Stimulated activated CD8-positive, alpha-beta memory T cell treated with anti-CD3 and anti-CD28 coated beads, Interleukin-4, amount 100 ng/mL, for 24 hours (primary cell): Measurements from ENCODE around the gene RABGAP1L.
"Not testable (repeated sequence)": the region's sequence is repeated elsewhere in the genome, so short reads cannot be mapped to it uniquely, and the experiment has no call there.

ENCODE experiments used
- DNase-seq: peaks from one replicate; pipeline ENCODE4 v3.0.0-alpha.2; 2020; ENCODE audit warnings: low read depth

The RABGAP1L gene

GRCh38 chr1:174291059-174291458, 131.7 kb downstream of the RABGAP1L start:
- no peak for DNase-seq

GRCh38 chr1:174296309-174296708, 137.0 kb downstream of the RABGAP1L start:
- no peak for DNase-seq

- no peak for DNase-seq
These were observed 138.0 kb downstream of the RABGAP1L start for GRCh38 chr1:174297351-174297750.

GRCh38 chr1:174301295-174302077, 142.2 kb downstream of the RABGAP1L start:
- DNase-seq, result no peak

GRCh38 chr1:174308604-174309003, 149.3 kb downstream of the RABGAP1L start:
- DNase-seq, result no peak

GRCh38 chr1:174309490-174309889, 150.2 kb downstream of the RABGAP1L start:
- no peak for DNase-seq

- DNase-seq, result no peak
These were observed 155.1 kb downstream of the RABGAP1L start for GRCh38 chr1:174314433-174314832.

GRCh38 chr1:174315239-174315638, 155.9 kb downstream of the RABGAP1L start:
- no peak for DNase-seq

GRCh38 chr1:174320897-174321296, 161.6 kb downstream of the RABGAP1L start:
- not testable (repeated sequence) for DNase-seq

- no peak for DNase-seq
These were observed 163.0 kb downstream of the RABGAP1L start for GRCh38 chr1:174322202-174322862.

- DNase-seq, result no peak
These were observed 165.2 kb downstream of the RABGAP1L start for GRCh38 chr1:174324493-174324892.

- DNase-seq, result no peak
These were observed 165.6 kb downstream of the RABGAP1L start for GRCh38 chr1:174324939-174325338.

- DNase-seq, result no peak
These were observed 167.0 kb downstream of the RABGAP1L start for GRCh38 chr1:174326278-174326677.

- no peak for DNase-seq
These were observed 174.1 kb downstream of the RABGAP1L start for GRCh38 chr1:174333437-174333836.

- DNase-seq, result no peak
These were observed 177.8 kb downstream of the RABGAP1L start for GRCh38 chr1:174337000-174337681.

- not testable (repeated sequence) for DNase-seq
These were observed 181.1 kb downstream of the RABGAP1L start for GRCh38 chr1:174340404-174340803.

GRCh38 chr1:174344162-174344561, 184.8 kb downstream of the RABGAP1L start:
- DNase-seq, result no peak

GRCh38 chr1:174352117-174352516, 192.8 kb downstream of the RABGAP1L start:
- no peak for DNase-seq

GRCh38 chr1:174352883-174353608, 193.7 kb downstream of the RABGAP1L start:
- DNase-seq, result no peak

- no peak for DNase-seq
These were observed 199.0 kb downstream of the RABGAP1L start for GRCh38 chr1:174358344-174358743.

GRCh38 chr1:174358786-174359453, 199.6 kb downstream of the RABGAP1L start:
- DNase-seq, result no peak

GRCh38 chr1:174359454-174359805, 200.1 kb downstream of the RABGAP1L start:
- no peak for DNase-seq
